GM19395 (cell line): Measurements from ENCODE around the gene ELOVL6.
A peak's percentile ranks its signal among the peaks of the same experiment; 100 is the strongest.
"Not testable (repeated sequence)": the region's sequence is repeated elsewhere in the genome, so short reads cannot be mapped to it uniquely, and the experiment has no call there.

Source experiments
- ATAC-seq: cut with Tn5 transposase; IDR thresholded peaks from one replicate; pipeline ENCODE4 v1.9.1; 2021; ENCODE audit warnings: mild to moderate bottlenecking, moderate library complexity; ENCODE audit not compliant: unreplicated experiment

Gene ELOVL6

GRCh38 chr4:110198435-110199416, at the start of gene ELOVL6:
Gene ELOVL6, minus strand, starts transcription at chr4:110198615. Its CDS starts 280 bp downstream, at chr4:110198335.
- ATAC-seq: peak; percentile 21

- ATAC-seq: no peak
Measured at GRCh38 chr4:110248100-110248499, 49.7 kb upstream of the ELOVL6 start.

- ATAC-seq: no peak
Measured at GRCh38 chr4:110247591-110247990, 49.2 kb upstream of the ELOVL6 start.

- ATAC-seq: no peak
Measured at GRCh38 chr4:110245577-110245976, 47.2 kb upstream of the ELOVL6 start.

GRCh38 chr4:110236324-110236723, 37.9 kb upstream of the ELOVL6 start:
- ATAC-seq: no peak

- ATAC-seq: not testable (repeated sequence)
Measured at GRCh38 chr4:110233581-110233980, 35.2 kb upstream of the ELOVL6 start.

GRCh38 chr4:110231869-110232268, 33.5 kb upstream of the ELOVL6 start:
- ATAC-seq: no peak

- ATAC-seq: no peak
Measured at GRCh38 chr4:110229266-110229665, 30.9 kb upstream of the ELOVL6 start.

GRCh38 chr4:110224812-110225211, 26.4 kb upstream of the ELOVL6 start:
- ATAC-seq: no peak

- no peak for ATAC-seq
Measured at GRCh38 chr4:110224142-110224541, 25.7 kb upstream of the ELOVL6 start.

GRCh38 chr4:110218935-110219334, 20.5 kb upstream of the ELOVL6 start:
- not testable (repeated sequence) for ATAC-seq

GRCh38 chr4:110217181-110217580, 18.8 kb upstream of the ELOVL6 start:
- not testable (repeated sequence) for ATAC-seq

- no peak for ATAC-seq
Measured at GRCh38 chr4:110216129-110216528, 17.7 kb upstream of the ELOVL6 start.

GRCh38 chr4:110211770-110212061, 13.3 kb upstream of the ELOVL6 start:
- ATAC-seq: no peak

GRCh38 chr4:110211007-110211769, 12.8 kb upstream of the ELOVL6 start:
- ATAC-seq: peak; percentile 92

- no peak for ATAC-seq
Measured at GRCh38 chr4:110208419-110208818, 10.0 kb upstream of the ELOVL6 start.

GRCh38 chr4:110207233-110207632, 8.8 kb upstream of the ELOVL6 start:
- ATAC-seq: no peak

GRCh38 chr4:110202024-110202423, 3.6 kb upstream of the ELOVL6 start:
- ATAC-seq: no peak

- no peak for ATAC-seq
Measured at GRCh38 chr4:110201502-110201901, 3.1 kb upstream of the ELOVL6 start.

GRCh38 chr4:110200689-110201088, 2.3 kb upstream of the ELOVL6 start:
- ATAC-seq: no peak

GRCh38 chr4:110198049-110198434, 373 bp downstream of the ELOVL6 start:
- no peak for ATAC-seq

GRCh38 chr4:110197529-110198042, 829 bp downstream of the ELOVL6 start:
- peak; percentile 13 for ATAC-seq
